Activated CD8-positive, alpha-beta memory T cell treated with anti-CD3 and anti-CD28 coated beads, Interleukin-2, amount 50 U/mL, for 1 hour (primary cell): Measurements from ENCODE around the gene INO80E.
"Not testable (repeated sequence)": the region's sequence is repeated elsewhere in the genome, so short reads cannot be mapped to it uniquely, and the experiment has no call there.

Experiments used
- DNase-seq: peaks from one replicate; pipeline ENCODE4 v3.0.0-alpha.2; 2020; ENCODE audit errors: extremely low read depth

INO80E gene

GRCh38 chr16:30031477-30031918, 35.5 kb downstream of the INO80E start:
- DNase-seq = no peak

- DNase-seq = no peak
Observed at GRCh38 chr16:30032083-30032819, 36.2 kb downstream of the INO80E start.

DNA sequence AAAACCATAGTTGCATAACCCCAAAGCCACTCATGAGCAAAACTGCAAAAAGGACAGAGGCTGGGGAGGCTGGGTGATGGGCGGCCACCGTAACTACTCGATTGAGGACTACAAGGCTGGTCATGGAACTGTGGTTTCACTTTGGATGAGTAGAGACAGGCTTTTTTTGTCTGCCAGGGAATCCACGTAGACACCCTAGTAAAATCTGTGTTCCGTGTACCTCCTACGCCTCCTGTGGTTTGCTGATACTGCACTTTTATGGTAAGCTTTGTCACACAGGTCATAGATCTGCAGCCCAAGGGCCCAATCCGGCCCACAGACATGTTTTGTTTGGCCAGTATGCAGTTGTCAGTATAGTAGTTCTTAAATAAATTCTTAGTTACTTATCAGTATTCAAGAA, 37.2 kb downstream of the INO80E start:
- DNase-seq = no peak

DNA sequence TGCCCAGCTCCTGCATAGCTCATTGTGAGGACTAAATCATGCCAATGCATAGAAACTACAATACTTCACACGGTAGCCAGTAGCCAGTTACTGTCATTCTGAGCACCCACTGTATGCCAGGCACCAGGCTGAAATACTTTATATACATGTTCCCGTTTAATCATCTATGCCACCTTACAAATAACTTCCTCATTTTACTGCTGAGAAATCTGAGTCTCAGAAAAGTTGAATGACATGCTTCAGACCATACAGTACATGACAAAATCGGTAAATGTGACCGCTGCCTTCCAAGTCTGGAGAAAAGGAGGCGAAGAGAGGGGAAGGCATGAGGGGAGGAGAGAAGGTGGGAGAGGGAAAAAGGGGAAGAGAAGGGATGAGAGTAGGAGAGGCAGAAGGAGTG, 44.2 kb downstream of the INO80E start:
- no peak for DNase-seq

- not testable (repeated sequence) for DNase-seq
Observed at GRCh38 chr16:30040690-30041089, 44.6 kb downstream of the INO80E start.

DNA sequence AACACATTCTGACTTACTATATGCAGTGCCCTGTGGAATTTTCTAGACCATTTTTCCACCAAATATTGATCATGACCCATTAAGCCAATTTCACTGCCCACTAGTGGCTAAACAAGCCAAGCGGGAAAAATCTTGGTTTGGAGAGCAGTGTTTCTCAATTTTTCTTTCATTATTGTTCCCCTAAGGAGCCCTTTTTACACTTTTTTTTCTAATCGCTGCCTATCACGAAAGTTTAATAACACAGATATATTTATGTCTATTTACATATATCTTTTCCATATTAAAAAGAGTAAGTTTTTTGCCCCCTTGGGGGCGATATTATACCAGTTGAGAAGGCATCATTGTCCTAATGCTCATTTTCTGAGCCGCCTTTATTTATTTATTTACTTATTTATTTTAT, 45.8 kb downstream of the INO80E start:
- DNase-seq = no peak

- DNase-seq = no peak
Observed at GRCh38 chr16:30046178-30046577, 50.1 kb downstream of the INO80E start.

DNA sequence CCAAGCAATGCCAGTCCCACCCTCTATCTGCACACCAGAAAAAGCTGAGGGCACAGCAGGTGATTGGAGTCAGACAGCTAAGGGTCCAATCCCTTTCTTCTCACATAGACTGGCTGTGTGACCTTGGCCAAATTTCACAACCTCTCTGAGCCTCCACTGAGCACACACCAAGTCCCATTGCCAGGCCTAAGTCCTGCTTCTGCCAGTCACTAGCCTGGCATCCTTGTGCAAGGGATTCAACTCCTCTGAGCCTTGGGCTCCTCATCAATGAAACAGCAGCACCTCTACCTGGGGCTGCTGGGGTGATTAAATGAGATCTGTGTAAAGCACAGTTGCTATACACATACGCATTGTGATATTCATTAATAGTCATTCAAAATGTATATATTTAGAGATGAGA, 50.5 kb downstream of the INO80E start:
- DNase-seq = no peak

DNA sequence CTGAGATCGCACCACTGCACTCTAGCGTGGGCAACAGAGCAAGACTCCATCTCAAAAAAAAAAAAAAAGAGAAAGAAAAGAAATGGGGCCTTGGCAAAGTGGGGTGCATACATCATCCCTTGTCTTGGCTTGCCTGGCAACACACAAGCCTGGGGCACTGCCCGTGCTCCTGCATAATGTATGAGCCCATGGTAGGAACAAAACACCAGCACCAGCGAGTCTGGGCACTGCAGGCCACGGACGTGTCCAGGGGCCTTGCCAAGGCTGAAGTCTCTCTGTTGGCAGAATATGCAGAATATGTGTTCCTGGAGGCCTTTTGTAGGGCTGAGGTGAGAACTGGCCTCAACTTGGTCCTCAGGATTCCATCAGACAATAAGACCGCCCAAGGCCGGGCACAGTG, 53.8 kb downstream of the INO80E start:
- no peak for DNase-seq

DNA sequence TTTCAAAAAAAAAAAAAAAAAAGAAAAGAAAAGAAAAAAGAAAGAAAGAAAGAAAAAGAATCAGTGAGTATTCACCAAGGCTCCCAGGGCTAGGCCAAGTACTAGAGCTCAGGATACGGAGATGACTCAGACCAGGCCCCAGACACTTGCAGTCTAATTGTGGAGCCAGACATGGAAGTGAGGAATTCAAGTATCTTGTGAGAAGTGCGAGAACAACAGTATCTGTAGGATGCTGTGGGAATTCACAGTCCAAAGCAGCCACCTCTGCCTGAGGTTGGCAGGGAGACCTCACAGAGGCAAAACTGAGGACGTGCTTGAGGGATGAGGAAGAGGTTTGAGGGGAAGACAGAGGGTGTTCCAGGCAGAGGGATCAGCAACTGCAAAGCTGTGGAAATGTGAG, 55.5 kb downstream of the INO80E start:
- no peak for DNase-seq

DNA sequence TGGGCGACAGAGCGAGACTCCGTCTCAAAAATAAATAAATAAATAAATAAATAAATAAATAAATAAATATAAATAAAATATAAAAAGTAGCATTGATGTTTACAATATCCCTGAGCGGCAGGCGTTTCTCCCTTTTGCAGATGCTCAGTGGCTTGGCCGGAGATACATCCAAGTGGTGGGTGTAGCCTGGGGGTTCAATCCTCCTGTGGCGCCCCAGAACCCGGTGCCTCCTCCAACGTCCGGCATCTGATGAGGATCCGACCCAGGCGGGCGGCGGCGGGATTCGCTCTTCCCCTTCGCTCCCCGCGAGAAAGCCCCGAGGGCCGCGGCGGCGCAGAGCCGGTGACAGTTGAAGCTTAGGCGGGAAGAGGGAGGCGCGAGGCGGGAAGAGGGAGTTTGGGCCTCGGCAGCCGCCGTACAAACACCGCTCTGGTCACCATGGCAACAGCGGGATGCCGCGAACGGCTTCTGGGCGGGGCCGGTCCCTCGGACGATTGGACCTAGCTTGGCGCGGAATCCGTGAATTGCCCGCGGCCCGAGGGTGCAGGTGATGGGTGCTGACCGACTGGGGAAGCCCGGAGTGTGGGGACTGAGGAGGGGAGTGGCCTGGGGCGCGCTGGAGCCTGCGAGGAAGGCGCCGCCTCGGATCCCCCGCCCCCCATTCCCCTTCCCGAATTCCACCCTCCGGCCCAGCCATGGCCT, 56.8 kb downstream of the INO80E start:
- peak; percentile 71 for DNase-seq

DNA sequence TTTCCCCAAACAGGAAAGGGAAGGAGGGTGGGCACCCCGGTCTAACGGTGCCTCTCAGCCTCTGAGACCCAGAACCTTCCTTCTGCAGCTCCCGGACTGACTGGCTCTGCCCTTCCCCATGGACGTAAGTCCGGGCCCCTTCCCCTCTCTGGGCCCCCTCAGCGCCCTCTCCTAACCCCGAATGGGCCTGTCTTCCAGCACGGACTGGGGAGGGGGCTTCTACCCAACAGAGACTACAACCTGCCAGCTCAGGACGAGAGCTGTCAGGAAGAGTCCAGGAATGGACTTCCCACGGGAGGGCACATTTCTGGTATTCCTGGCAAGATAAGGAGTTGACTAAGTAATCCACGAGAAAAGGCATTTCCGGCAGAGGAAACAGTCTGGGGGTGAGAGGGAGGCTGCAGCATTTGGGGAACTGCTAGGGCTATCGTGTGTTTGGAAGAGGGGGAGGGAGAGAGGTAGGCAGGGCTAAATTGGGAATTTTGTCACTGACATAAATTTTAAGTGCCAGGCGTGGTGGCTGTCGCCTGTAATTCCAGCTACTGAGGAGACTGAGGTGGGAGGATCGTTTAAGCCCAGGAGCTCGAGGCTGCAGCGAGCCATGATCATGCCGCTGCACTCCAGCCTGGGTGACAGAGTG, 57.5 kb downstream of the INO80E start:
- no peak for DNase-seq

GRCh38 chr16:30054451-30054850, 58.4 kb downstream of the INO80E start:
- DNase-seq = no peak

DNA sequence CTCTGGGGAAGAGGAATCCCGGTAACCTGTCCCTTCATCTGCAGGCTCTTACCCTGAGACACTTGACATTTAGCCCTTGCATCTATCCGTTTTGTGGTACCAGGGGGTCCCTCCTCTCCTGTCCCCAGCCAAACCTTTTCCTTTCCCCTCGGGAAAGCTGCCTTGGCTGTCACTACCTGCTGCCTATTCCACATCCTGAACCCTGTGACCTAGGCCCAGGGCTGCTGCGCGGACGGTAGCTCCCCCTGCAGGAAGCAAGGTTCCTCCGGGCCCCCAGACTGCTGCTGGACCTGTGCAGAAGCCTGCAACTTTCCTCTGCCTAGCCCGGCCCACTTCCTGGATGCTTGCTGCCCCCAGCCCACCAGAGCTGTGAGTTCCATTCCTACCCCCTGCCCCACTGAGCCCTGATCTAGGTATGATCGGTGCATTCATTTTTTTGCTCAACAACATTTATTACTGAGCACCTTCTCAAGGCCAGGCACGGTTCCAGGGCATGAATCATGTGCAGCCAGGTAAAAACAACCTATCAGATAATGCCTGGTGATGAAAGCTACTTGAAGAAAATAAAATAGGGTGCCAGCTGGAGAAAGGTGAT, 59.0 kb downstream of the INO80E start:
- no peak for DNase-seq
